ENCODE results near the gene CELA2A. TPM values are rescaled to one million over a fixed set of nuclear protein-coding genes. Genes with fewer than 3 reads are reported as not detected.
A peak's percentile ranks its signal among the peaks of the same experiment; 100 is the strongest.
"Not testable (repeated sequence)": the region's sequence is repeated elsewhere in the genome, so short reads cannot be mapped to it uniquely, and the experiment has no call there.

CELA2A gene
- total and polyA plus RNA-seq, 11 donors: 0.76 to 1.0 (median 0.84) TPM; not detected in 6

- H3K4me1 ChIP-seq: peaks cover 0 to 38% (median 14%) of the 10 kb centered on the region in 12 donors
- peak overlapping the region in 1 of 12 donors; percentile 32 for H3K27ac ChIP-seq
- WGBS, 4 donors: 71 to 85% (median 76%) methylated on average over 6 of the region's 6 CpGs
These were observed 30.6 kb upstream of the CELA2A start for GRCh38 chr1:15425958-15426357.

GRCh38 chr1:15426492-15427279 lies 29.8 kb upstream of the CELA2A start:
- no peak for DNase-seq
- Histone ChIP-seq H3K4me1 (peaks cover 0 to 30% (median 12%) of the 10 kb centered on the region in 12 donors), H3K27ac (peak overlapping the region in 3 of 12 donors; percentile 29 to 66 (median 41)), H3K27me3 (no peaks in the 10 kb centered on the region), H3K9me3 (no peaks in the 10 kb centered on the region), H3K36me3 (peaks cover 0 to 69% (median 7%) of the 10 kb centered on the region in 9 donors), H3K4me3 (no peak overlapping the region)
- peak; percentile 14 to 55 (median 50) for ATAC-seq
- intact Hi-C loops (cut with DNase I): loop anchor here in 3 of 10 donors (1.0 to 10.0 kb wide), 4 partner anchors 98 to 282 kb away; partner anchors contain the start of gene TMEM51 (in 2 of the 3)
- no peak for TF ChIP-seq POLR2A (IDR thresholded peaks at IDR 0.05)
- TF ChIP-seq, protein P1, sequence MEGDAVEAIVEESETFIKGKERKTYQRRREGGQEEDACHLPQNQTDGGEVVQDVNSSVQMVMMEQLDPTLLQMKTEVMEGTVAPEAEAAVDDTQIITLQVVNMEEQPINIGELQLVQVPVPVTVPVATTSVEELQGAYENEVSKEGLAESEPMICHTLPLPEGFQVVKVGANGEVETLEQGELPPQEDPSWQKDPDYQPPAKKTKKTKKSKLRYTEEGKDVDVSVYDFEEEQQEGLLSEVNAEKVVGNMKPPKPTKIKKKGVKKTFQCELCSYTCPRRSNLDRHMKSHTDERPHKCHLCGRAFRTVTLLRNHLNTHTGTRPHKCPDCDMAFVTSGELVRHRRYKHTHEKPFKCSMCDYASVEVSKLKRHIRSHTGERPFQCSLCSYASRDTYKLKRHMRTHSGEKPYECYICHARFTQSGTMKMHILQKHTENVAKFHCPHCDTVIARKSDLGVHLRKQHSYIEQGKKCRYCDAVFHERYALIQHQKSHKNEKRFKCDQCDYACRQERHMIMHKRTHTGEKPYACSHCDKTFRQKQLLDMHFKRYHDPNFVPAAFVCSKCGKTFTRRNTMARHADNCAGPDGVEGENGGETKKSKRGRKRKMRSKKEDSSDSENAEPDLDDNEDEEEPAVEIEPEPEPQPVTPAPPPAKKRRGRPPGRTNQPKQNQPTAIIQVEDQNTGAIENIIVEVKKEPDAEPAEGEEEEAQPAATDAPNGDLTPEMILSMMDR (IDR thresholded peaks at IDR 0.05): peak in 3 of 12 donors; percentile 21 to 37 (median 30)
- 60 to 75% (median 62%) methylated on average over 12 to 30 of the region's 30 CpGs for WGBS, 4 donors

More at GRCh38 chr1:15425958-15426357, 30.6 kb upstream of the CELA2A start:
- no peaks in the 10 kb centered on the region for H3K27me3 ChIP-seq
- DNase-seq: no peak
- intact Hi-C loops (cut with DNase I): loop anchor here in 3 of 10 donors (5.0 to 10.0 kb wide), 3 partner anchors 271 to 281 kb away; partner anchors contain the start of gene TMEM51 (in 2 of the 3)
- ATAC-seq: no peak
- TF ChIP-seq, protein P1 (IDR thresholded peaks at IDR 0.05): no peak
- no peak for TF ChIP-seq POLR2A (IDR thresholded peaks at IDR 0.05)
- no peaks in the 10 kb centered on the region for H3K9me3 ChIP-seq
- peaks cover 0 to 68% (median 7%) of the 10 kb centered on the region in 9 donors for H3K36me3 ChIP-seq
- H3K4me3 ChIP-seq: no peak overlapping the region

GRCh38 chr1:15427280-15427666 lies 29.3 kb upstream of the CELA2A start:
- H3K9me3 ChIP-seq: no peaks in the 10 kb centered on the region
- no peak for DNase-seq
- no peak for TF ChIP-seq POLR2A (IDR thresholded peaks at IDR 0.05)
- TF ChIP-seq, protein P1 (IDR thresholded peaks at IDR 0.05): no peak
- no peaks in the 10 kb centered on the region for H3K27me3 ChIP-seq
- H3K4me3 ChIP-seq: no peak overlapping the region
- WGBS, 4 donors: 48 to 62% (median 57%) methylated on average over 5 to 6 of the region's 6 CpGs
- H3K27ac ChIP-seq: peak overlapping the region in 3 of 12 donors; percentile 29 to 66 (median 41)
- H3K4me1 ChIP-seq: peaks cover 0 to 31% (median 11%) of the 10 kb centered on the region in 12 donors
- intact Hi-C loops (cut with DNase I): loop anchor here in 3 of 10 donors (1.0 to 10.0 kb wide), 4 partner anchors 99 to 282 kb away; partner anchors contain the start of gene TMEM51 (in 2 of the 3)
- H3K36me3 ChIP-seq: peaks cover 0 to 69% (median 7%) of the 10 kb centered on the region in 9 donors
- ATAC-seq: peak in 3 of 4 donors; percentile 5 to 44 (median 37)

DNA sequence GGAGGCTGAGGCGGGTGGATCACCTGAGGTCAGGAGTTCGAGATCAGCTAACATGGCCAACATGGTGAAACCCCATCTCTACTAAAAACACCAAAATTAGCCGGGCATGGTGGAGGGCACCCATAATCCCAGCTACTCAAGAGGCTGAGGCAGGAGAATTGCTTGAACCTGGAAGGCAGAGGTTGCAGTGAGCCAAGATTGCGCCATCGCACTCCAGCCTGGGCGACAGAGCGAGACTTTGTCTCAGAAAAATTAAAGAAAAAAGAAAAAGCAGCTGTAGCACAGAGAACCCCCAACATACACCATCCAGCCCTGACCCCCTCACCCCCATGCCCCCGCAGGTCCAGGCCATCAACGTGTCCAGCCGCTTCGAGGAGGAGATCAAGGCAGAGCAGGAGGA lies 28.3 kb upstream of the CELA2A start:
- H3K9me3 ChIP-seq, DNase-seq, H3K27ac ChIP-seq, H3K27me3 ChIP-seq, ATAC-seq, H3K4me3 ChIP-seq: not testable (repeated sequence)
- H3K36me3 ChIP-seq: peaks cover 0 to 68% (median 7%) of the 10 kb centered on the region in 9 donors
- WGBS, 4 donors: 96 to 98% (median 97%) methylated on average over 11 of the region's 11 CpGs
- peaks cover 0 to 33% (median 11%) of the 10 kb centered on the region in 12 donors for H3K4me1 ChIP-seq
- intact Hi-C loops (cut with DNase I): loop anchor here in 3 of 10 donors (5.0 to 10.0 kb wide), 3 partner anchors 273 to 283 kb away; partner anchors contain the start of gene TMEM51 (in 2 of the 3)

Data from heart left ventricle (tissue), 16 donors.